ENCODE measurements around the gene RHBDL3.

- TF ChIP-seq RAD51 (IDR thresholded peaks at IDR 0.05) (no peak), CTCF (IDR thresholded peaks at IDR 0.05 in 2 of 3, conservative IDR thresholded peaks at IDR 0.05 in 1 of 3; ENCODE audit: control insufficient read depth in 2 of 3, extremely low read depth in 1 of 3, insufficient read depth in 1 of 3, low read depth in 3 of 3, low read length in 3 of 3) (no peak), EZH2 (IDR thresholded peaks at IDR 0.05; ENCODE audit: borderline replicate concordance, control insufficient read depth, low read depth, low read length) (no peak), ELK1 (IDR thresholded peaks at IDR 0.05; ENCODE audit: low read depth, low read length) (no peak), POLR2A (IDR thresholded peaks at IDR 0.05; ENCODE audit: low read depth, low read length) (no peak), TARDBP (IDR thresholded peaks at IDR 0.05; ENCODE audit: borderline replicate concordance) (no peak), POLR2AphosphoS5 (IDR thresholded peaks at IDR 0.05; ENCODE audit: low read length) (no peak), RELA (IDR thresholded peaks at IDR 0.05; ENCODE audit: borderline replicate concordance, partially characterized antibody) (no peak), TCF12 (IDR thresholded peaks at IDR 0.05; ENCODE audit: low read depth, low read length) (no peak), MEF2A (IDR thresholded peaks at IDR 0.05; ENCODE audit: insufficient read depth, low read depth, low read length) (no peak), EP300 (IDR thresholded peaks at IDR 0.05; ENCODE audit: borderline replicate concordance in 1 of 2, control insufficient read depth in 1 of 2, low read depth in 2 of 2, low read length in 2 of 2) (no peak), ZNF217 (IDR thresholded peaks at IDR 0.05) (no peak)
These were observed 18.1 kb downstream of the RHBDL3 start for GRCh38 chr17:32283745-32284201.
